CD1c-positive myeloid dendritic cell (primary cell): Measurements from ENCODE around the gene FASTKD2.

Source experiments
- DNase-seq: peaks from one replicate; pipeline ENCODE4 v3.0.0-alpha.2; 2016; ENCODE audit errors: extremely low spot score

Gene FASTKD2

DNA sequence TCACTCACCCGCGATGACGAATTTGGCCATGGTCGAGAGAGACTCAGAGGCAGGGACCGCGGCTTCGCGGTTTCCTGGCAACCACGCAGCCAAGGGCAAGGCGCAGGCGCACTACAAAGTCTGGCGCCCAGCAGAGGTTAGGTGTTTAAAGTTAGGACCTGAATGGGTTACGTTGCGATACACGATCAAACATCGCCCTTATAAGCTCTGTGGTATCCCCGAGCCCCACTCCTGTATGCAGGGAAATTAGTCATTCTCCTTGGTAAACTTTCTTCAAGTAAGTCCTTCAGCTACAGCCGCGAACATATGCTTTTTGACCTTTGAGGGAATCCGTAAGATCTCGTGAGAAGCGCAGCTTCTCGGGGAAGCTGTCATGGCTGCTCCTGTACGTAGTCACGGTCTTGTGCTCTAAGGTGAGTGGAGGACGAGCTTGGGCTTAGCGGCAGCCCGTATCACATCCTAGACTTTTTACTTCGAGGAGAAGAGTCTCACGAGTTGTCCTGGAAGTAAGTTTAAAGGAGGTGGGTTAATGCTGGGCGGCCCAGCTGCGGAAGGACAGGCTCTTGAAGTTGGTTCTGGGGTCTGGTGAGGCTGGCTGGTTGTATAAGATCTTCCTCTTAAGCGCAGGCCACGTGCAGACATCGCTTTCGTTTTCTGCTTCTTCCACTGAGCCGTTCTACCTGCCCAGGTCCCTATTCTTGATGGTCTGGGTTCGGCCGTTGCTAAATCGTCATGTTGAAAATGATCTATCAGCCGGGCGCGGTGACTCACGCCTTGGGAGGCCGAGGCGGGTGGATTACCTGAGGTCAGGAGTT is at the start of gene FASTKD2, which contains the start of gene MDH1B:
Gene FASTKD2 (plus strand): TSS at position 365 of the 815 bp plus-strand sequence. CDS start 1,088 bp downstream, outside the sequence.
Gene MDH1B (minus strand): TSS at position 87 of the 815 bp plus-strand sequence. CDS start 57 bp downstream, at position 30.
- DNase-seq, result peak; percentile 94

DNA sequence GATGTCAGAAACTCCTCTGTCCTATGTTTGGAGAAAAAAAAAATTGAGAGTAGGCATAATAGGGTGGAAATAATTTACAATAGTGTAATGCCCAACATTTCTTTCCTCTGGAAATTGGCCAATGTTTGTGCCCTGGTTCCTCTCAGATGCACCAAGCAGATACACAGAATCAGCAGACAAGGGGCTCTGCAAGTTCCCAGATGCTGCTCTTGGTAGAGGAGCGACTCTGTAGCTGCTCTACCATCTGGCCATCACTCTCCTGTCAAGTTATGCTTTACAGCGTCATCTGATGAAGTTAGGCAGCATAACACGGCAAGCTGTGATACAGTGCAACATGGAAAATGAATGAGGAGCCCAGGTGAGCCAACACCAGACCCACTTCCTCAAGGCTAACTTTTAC is 48.8 kb upstream of the FASTKD2 start:
- DNase-seq, result no peak

DNA sequence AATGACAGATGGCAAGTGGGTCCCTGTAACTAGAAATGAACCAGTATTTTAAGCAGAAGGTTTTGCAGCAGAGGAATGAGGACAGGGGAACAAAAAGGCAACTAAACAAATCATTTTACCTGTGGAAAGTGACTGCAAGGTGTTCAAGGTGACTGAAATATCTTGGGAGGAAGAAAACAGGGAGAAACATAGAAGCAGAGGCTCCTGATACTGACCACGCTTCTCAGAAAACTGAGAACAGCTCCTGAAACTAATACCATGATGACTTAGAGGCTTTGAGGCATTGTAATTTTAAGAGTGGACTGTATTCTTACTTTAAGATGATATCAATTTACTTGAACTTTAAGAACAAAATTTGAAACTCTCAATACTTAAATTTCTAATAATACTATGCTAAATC is 47.1 kb upstream of the FASTKD2 start, which contains the start of gene DYTN:
Gene DYTN (minus strand): TSS at position 101 of the 400 bp plus-strand sequence. CDS start 117 bp downstream, outside the sequence.
- no peak for DNase-seq

DNA sequence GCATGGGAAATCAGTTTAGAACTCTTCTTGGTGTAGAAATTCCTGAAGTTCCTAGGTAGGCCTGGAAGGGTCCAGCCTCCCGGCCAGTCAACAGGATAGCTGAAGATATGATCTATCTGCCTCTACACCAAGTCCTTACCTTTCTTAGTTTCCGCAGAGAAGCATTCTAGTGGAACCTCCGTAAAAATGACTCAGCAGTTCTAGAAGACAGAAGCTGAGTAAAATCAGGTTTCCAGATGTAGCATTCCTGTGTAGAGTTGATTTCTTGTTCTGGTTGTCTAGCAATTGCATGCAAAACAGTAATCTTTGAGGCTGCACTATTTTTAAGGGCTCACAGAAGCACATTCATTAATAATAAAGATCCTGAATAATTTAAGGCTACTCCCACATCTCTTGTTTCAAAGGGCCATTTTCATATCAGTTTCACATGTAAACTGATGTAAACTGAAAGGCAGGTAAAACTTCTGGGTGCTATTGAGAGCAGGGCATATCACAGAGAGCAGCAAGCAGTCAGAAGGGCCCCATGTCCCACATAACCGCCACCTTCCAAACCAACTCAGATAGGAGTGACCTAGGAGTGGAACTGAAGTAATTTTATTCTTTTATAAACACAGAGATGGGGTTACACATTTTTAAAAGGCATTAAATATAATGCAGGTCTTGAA is 44.0 kb upstream of the FASTKD2 start:
- DNase-seq, result no peak

DNA sequence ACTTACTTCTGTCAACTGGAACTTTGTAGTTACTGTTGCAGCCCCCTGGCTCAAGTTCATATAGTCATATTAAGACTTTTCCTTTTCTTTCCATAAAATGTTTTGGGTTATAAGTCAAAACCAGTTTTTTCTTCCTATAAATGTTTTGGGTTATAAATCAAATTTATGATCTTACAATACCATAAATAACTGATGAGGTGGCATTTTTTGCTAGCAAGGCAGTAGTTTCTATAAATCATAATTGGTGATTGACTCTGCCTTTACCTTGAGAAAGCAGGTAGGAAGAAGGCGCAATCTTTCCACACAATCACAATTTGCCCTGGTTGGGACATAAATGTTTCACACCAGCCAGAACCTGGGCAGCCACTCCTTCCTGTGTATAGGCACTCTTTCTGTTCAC is 42.1 kb upstream of the FASTKD2 start:
- DNase-seq, result no peak

DNA sequence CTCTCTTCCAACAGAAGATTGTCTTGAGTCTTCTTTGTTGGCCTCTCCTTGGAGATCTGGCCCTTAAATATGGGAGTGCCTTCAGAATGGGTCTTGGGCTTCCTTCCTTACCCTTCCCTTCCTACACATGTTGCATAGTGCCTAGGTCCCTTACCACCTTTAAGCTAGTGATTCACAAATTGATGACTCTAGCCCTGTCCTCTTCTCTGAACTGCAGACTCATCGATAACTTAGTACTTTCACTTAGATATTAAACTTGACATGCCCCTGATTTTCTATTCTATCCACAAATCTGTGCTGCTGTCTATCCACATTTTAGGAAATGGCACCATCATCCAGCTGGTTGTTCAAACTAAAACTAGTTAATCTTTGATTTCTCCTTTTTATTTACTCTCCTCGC is 38.1 kb upstream of the FASTKD2 start:
- DNase-seq, result no peak

DNA sequence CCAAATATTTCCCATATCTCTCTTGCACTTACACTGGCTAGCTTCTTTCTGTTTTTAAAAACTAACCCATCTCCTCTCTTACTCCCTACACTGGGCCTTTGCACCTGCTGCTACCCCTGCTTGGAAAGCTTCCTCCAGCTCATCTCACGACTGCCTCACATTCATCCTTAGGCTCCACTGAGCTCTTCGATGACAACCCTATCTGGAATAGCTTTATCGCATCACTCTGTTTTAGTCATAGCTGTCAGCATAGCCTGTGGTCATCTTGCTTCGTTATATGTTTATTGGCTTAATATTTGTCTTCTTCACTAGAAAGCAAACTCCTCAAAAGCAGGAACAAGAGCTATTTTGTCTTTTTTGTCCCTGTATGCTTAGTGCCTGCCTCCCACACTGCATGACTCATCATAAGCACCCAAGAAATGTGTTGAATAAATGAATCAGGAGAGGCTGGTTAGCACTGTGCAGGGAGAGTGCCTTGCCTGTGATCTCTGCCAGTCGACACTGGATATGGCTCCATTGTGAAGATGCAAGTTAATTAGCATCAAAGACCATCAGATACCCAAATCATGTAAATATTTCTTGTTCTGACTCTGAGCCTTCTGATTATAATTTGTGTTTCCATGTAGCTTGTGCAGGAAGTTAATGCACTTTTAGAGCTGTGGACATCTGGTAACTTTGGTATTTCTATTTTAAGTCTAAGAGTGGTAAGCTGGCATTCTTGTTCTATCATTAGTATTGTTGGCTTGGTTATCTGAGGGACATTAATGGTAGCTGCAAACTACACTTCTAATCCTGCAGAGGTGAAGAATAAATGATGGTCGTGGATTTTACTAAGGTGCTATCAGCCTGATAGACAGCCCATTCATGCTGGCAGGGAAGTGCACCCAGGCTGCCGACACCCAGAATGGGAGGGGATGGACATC is 36.9 kb upstream of the FASTKD2 start:
- DNase-seq, result peak; percentile 56

DNA sequence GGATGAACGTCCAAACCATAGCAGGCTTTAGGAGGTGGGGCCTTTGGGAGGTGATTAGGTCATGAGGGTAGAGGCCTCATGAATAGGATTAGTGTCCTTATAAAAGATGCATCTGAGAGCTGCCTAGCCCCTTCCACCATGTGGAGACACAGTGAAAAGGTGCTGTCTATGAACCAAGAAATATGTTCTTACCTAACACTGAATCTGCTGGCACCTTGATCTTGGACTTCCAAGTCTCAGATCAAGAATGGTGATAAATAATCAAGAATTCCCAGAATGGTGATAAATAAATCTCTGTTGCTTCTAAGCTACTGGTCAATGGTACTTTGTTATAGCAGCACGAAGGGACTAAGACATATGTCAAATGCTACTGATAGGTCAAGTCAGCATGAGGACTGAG is 32.1 kb upstream of the FASTKD2 start:
- DNase-seq, result no peak

DNA sequence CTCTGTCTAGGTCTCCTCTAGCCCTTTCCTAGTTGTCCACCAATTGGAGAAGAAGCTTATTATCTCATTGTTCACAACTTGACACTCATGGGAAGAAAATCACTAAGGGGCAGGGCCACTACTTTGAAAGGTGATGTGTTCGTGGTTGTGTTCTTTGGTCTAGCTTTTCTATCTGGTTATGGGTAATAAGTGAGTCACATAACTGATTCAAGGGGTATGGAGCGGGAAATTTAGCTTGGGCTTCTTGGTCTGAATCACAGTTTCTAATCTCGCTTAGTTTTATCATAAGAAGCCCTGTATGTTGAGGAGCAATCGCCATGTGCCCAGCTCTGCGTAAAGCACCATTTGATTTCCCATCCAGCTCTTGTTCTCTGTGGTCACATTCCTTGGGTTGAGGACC is 28.5 kb upstream of the FASTKD2 start:
- no peak for DNase-seq

DNA sequence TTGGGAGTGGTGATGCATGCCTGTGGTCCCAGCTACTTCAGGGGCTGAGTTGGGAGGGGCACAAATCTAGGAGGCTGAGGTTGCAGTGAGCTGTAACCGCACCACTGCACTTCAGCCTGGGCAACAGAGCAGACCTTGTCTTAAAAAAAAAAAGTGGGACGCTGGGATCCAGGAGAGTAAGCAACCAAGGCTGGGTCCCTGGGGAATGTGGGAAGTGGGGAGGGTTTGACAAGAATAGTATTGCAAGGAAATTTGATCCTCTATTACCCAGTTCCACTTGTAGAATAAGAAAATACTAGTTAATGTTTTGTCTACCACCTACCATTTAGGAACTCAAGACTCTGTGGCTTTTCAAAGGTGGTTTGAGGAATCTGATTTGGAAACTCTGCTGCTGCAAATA is 26.1 kb upstream of the FASTKD2 start:
- no peak for DNase-seq

DNA sequence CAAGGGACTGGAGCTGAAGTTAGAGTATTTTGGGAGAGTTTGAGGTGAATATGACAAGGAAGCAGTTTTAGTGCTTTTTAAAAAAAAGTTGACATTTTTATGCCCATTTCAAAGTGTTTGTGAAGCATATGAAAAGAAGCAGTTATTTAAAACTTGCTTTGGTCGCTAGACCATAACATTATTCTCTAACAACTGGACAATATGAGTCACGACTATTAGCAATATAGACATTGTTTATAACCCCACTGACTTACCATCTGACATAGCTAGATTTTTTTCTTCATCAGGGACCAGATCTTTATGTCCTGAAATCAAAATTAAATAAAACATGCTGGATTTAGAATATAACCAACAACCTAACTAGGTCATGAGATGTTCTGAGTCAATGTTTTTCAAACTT is 24.6 kb upstream of the FASTKD2 start:
- DNase-seq, result no peak

DNA sequence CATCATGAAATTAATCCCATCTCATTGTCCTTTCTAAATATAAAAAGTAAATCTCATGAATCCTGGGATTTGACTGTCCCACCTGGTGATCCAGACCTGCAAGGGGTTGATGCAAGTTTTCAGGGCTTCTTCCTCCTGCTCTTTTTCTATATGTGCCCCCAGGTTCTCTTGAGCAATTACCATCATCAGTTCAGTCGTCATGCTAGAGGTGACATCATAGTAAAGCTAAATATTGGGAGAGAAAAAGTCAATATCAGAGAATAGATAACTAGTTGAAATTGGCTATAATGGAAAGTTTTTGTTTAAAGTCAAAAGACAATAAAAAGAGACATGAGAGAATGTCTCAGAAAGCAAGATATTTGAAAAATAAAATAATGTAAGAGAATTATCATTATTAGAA is 8.6 kb upstream of the FASTKD2 start:
- DNase-seq, result no peak

DNA sequence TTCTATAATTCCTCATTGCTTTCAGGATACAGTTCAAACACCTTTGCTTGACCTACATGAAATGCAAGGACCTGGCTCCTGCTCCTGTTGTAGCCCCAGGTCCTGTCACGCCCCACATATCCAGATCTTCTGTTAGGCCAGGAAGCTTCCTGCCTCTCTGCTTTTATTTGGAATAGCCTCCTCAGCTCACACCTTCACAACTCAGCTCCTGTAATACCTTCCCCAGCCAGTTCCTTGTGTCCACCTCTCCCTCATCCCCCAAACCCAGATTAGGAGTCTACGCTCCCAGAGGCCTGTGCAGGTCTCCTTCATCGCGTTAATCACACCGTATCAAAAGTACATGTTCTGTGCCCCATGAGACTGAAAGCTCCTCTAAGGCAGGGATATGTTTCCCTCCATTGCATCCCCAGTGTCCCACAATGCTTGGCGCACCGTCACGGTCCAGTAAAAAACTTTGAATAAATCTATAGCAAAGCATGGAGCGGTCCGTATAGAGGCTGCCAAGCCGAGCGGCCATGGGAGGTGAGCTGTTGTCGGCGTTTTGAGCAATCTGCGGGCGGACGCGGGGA is 649 bp upstream of the FASTKD2 start:
- no peak for DNase-seq

DNA sequence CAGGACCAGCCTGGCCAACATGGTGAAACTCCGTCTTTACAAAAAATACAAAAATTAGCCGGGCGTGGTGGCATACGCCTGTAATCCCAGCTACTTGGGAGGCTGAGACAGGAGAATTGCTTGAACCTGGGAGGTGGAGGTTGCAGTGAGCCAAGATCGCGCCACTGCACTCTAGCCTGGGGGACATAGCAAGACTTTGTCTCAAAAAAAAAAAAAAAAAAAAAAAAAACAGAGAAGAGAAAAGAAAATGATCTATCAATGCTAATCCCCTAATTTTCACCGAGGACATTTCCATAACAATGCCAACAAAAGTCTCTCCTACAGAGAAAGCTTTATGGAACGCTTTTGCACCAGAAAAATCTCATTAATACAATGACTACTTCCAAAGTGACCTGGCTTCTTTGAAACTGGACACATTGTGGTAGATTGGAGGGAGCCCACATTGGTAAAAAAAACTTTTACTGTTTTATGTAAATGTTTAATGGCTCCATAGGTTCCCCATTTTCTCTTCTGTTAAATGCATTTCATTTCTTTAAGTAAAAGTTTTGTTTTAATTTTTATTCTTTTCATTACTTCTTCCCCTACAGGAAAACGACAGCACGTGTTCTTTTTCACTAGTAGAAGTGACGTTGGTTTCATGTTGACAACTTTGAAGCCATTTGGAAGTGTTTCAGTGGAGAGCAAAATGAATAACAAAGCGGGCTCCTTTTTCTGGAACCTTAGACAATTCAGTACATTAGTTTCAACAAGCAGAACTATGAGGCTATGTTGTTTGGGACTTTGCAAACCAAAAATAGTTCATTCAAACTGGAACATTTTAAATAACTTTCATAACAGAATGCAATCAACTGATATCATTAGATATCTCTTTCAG is 888 bp downstream of the FASTKD2 start:
- no peak for DNase-seq

DNA sequence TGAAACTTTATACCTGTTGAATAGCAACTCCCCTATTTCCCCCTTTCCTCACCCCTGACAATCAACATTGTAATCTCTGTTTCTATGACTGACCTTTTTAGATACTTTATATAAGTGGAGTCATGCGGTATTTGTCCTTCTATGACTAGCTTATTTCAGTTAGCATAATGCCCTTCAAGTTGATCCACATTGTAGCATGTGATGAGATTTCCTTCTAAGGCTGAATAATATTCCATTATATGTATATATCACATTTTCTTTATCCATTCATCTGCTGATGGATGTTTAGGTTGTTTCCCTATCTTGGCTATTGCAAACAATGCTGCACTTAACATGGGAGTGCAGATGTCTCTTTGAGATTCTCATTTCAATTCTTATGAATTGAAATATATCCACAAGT is 9.5 kb downstream of the FASTKD2 start:
- DNase-seq, result no peak

DNA sequence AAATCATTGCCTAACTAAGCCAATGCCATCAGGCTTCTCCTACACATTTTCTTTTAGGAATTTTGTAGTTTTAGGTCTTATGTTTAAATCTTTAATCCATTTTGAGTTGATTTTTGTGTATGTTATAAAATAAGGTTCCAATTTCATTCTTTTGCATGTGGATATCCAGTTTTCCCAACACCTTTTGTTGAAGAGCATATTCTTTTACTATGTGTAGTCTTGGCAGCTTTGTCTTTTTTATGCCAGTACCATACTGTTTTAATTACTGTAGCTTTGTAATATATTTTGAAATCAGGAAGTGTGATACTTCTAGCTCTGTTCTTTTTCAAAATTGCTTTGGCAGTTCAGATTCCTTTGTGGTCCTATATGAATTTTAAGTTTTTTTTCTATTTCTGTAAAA is 11.0 kb downstream of the FASTKD2 start:
- DNase-seq, result no peak

DNA sequence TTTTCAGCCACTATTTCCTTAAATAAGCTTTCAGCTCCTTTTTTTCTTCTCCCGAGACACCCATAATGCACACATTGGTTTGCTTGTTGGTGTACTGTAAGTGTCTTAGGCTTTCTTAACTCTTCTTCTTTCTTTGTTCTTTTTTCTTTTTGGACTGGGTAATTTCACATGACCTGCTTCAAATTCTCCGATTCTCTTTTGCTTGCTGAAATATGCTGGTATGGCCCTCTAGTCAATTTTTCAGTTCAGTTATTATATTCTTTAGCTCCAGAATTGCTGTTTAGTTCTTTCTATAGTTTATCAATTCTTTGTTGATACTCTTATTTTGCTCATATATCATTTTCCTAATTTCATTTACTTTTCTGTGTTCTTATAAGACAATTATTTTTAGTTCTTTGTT is 15.3 kb downstream of the FASTKD2 start:
- DNase-seq, result no peak

DNA sequence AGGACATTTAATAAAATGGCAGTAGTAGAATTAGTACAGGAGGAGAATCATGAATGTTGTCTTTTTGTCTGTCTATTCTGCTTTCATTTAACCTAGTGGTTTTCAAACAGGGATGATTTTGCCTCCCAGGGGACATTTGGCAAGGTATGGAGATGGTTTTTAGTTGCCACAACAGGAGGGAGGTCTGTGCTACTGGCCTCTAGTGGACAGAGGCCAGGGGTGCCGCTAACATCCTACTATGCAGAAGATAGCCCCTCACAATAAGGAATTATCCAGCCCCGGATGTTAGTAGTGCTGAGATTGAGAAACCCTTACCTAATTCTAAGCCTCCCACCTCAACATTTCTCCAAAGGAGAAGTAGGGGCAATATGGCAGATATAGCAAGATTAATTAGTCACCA is 18.3 kb downstream of the FASTKD2 start:
- no peak for DNase-seq

DNA sequence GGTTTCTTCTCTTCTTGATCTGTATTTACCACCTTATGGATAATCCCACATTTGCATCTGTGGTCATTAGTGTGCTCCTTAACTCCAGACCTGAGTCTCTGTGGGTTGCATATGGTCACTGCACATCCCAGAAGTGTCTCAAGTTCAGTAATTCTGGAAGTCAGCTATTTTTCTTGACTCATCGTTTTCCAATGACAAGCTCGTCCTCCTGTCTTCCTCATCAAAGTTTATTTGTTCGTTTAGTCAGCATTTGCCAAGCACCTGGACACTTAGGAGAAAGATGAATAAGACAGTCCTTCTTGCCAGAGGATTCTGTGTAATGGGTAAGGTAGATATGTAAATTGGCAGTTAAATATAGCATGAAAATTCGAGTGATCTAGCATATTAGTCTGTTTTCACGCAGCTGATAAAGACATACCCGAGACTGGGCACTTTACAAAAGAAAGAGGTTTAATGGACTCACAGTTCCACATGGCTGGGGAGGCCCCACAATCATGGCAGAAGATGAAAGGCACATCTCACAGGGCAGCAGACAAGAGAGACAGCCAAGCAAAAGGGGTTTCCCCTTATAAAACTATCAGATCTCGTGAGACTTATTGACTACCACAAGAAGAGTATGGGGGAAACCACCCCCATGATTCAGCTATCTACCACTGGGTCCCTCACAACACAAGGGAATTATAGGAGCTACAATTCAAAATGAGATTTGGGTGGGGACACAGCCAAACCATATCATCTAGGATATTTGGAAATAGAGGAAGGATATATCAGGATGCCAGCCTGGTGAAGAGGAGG is 19.4 kb downstream of the FASTKD2 start:
- DNase-seq, result no peak
